GM20000 (cell line): ENCODE data around the gene ITPR2.

Experiments used
- DNase-seq: peaks from one replicate; pipeline ENCODE4 v3.0.0; 2012; ENCODE audit warnings: low spot score
- TF ChIP-seq, protein P1 (sequence below): IDR thresholded peaks from 2 replicates; pipeline ENCODE4 v1.5.1; 2012; ENCODE audit warnings: mild to moderate bottlenecking, control low read depth; ENCODE audit errors: extremely low read depth, missing control alignments

Gene ITPR2

DNA sequence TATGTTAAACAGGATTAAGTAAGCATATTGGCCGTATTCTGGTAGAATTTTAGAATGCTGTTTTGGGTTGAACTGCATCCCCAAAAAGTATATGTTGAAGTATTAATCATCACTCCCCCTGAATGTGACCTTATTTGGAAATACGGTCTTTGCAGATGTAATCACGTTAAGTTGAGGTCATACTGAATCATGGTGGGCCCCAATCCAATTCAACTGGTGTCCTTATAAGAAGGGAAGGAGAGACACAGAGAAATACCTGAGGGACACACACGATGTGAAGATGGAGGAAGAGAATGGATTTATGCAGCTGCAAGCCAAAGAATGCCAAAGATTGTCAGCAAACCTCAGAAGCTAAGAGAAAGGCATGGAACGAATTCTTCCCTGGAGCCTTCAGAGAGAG, 268.6 kb downstream of the ITPR2 start:
- DNase-seq = no peak
- TF ChIP-seq, protein P1, sequence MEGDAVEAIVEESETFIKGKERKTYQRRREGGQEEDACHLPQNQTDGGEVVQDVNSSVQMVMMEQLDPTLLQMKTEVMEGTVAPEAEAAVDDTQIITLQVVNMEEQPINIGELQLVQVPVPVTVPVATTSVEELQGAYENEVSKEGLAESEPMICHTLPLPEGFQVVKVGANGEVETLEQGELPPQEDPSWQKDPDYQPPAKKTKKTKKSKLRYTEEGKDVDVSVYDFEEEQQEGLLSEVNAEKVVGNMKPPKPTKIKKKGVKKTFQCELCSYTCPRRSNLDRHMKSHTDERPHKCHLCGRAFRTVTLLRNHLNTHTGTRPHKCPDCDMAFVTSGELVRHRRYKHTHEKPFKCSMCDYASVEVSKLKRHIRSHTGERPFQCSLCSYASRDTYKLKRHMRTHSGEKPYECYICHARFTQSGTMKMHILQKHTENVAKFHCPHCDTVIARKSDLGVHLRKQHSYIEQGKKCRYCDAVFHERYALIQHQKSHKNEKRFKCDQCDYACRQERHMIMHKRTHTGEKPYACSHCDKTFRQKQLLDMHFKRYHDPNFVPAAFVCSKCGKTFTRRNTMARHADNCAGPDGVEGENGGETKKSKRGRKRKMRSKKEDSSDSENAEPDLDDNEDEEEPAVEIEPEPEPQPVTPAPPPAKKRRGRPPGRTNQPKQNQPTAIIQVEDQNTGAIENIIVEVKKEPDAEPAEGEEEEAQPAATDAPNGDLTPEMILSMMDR = no peak

DNA sequence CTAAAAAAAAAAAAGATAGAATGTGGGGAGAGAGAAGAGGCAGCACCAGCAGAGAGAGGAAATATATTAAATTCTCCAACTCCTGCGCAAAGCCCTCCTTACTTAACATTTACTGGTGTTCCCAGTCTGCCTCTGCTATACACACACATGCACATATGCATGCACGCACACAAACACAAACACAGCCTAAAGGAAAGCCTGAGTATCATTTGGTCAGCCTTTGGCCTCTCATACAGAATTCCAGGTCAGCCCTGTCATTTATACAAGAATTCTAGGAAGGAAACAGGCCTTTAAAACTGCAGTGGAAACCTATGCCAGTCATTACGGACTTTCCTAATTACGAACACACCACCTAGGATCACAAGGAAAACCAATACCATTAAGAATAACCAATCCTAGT, 269.4 kb downstream of the ITPR2 start:
- DNase-seq = no peak
- TF ChIP-seq, protein P1 = no peak

GRCh38 chr12:26557326-26557725, 275.7 kb downstream of the ITPR2 start:
- DNase-seq = no peak
- TF ChIP-seq, protein P1 = no peak

- TF ChIP-seq, protein P1 = no peak
- no peak for DNase-seq
Observed at GRCh38 chr12:26556916-26557315, 276.1 kb downstream of the ITPR2 start.

GRCh38 chr12:26555139-26555538, 277.9 kb downstream of the ITPR2 start:
- TF ChIP-seq, protein P1 = no peak
- no peak for DNase-seq

GRCh38 chr12:26554332-26554731, 278.7 kb downstream of the ITPR2 start:
- TF ChIP-seq, protein P1 = no peak
- no peak for DNase-seq

- no peak for DNase-seq
- TF ChIP-seq, protein P1 = no peak
Observed at GRCh38 chr12:26551385-26551784, 281.6 kb downstream of the ITPR2 start.
